CMK (cell line): ENCODE data around the gene LEMD2.

ENCODE experiments used
- DNase-seq: peaks from one replicate; pipeline ENCODE4 v3.0.0-alpha.2; 2010; ENCODE audit warnings: low read depth

LEMD2 gene

DNA sequence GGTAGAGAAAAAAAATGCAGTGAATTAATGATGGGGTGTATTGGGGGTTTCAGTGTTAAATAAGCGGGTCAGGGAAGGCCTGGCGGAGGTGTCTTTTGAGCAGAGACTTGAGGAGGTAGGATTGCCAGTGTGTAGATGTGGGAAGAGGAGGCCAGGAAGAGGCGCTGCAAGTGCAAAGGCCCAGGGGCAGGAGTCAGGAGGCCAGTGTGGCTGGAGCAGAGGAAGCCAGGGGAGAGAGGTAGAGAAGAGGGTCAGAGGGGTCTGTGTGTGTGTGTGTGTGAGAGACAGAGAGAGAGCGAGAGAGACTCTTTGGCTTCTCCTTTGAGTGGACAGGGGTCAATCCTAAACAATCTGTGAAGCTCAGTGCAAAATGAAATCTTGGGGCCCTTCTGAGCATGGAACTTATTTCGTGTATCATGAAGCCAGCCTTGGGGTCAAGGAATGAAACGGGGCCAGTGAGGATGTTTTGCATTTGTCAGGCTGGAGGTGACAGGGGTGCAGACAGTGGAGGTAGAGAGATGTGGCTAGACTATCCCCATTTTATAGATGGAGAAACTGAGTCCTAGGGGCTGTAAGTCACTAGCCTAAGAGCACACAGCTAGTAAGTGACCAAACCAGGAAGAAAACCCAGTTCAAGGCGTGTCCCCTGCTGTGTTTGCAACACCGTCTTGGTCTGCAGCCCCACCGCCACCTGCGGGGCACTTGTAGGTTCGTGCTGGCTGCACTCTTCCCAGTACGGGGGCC, 32.5 kb downstream of the LEMD2 start:
- no peak for DNase-seq

- no peak for DNase-seq
Measured at GRCh38 chr6:33755070-33755869, 33.7 kb downstream of the LEMD2 start.

- no peak for DNase-seq
Measured at GRCh38 chr6:33754222-33754621, 34.7 kb downstream of the LEMD2 start.

- DNase-seq: no peak
Measured at GRCh38 chr6:33752646-33753015, 36.3 kb downstream of the LEMD2 start.

DNA sequence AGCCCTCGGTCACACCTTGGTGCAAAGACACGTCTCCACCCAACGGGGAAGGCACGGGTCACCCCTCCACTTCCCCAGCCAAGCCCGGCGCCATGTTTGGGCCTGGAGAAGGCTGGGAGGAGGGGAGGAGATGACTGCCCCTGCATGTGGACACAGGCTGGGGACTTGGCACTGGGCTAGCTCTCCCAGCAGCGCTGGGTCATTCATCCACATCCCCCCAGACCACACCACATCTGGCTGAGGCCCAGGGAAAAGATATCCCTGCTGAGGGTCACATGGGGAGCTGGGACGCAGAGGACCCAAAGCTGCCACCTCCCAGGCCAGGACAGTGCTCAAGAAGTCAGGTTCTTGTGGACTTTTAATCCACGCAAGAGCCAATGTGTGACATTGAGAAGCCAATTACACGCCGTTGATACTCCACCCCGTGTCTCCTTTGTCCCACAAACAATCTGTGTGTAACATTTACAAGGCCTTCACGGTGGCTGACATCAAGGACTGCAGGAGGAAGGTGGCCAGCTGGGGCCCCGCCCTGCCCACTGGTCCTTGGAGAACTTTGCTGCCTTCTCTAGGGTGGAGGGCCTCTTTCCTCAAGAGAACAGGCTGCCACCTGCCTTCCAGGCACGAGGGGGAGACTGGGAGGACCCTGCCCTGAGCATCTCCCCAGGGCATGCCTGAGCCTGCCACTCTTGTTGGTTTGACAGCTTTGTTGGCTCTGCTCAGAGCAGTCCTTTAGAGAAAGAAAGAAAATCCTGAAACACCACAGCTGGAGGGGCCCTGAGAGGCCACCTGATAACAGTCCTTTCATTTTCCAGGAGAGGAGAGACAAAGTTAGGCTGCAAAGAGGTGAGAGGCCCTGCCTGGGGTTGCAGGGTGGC, 36.9 kb downstream of the LEMD2 start:
- no peak for DNase-seq

- no peak for DNase-seq
Measured at GRCh38 chr6:33750244-33750991, 38.5 kb downstream of the LEMD2 start.

DNA sequence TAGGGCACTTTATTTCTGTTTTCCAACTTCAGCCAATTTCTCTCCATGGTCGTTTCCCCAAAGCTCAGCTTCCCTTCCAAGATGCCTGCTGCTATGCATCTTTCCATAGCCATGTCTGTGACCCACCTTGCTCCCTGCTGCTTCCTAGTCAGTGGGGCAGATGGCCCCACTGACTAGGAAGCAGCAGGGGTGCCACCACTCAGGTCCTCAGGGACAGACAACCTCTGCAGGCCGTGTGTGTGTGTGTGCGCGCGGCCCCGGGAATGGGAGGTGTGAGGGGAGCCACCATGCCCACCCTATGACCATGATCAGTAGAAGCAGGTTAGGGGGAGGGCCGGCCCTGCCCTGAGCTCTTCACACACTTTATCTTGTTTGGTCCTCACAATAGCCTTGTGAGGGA, 39.5 kb downstream of the LEMD2 start:
- DNase-seq: no peak

DNA sequence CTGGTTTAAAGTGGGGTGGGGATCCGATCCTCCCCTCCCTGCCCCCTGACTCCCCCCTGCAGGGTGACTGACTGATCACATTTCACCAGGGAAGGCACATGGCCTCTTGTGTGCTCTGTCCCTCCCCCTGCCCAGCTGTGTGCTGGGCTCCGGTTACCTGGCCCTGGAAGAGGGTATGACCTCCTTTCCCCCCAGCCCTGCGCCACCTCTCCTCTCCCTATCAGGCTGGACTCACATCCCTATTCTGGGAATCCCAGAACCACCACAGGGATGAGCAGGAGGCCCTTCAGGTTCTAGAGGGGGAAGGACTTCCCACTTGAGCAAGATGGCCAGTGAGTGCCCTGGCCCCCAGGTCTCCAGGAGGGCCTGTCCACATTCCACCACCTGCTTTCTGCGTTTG, 40.1 kb downstream of the LEMD2 start:
- DNase-seq: no peak

DNA sequence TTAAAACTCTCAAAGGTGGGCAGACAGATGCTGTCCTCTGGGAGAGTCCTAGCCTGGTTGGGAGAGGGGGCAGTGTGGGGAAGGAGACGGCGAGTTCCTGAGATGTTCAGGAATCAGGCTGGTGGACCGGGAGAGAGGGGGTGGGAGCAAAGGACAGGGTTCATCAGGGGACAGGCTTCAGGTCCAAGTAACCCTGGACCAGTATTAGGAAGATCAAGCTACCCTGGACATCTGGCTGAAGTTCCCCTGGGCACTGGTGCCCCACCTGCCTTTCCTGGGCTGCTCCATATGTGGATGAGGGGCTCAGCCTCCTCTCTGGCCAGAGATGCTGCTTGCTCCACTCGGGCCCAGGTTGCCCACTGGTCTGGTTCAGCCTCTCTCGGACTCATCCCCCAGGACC, 41.1 kb downstream of the LEMD2 start:
- no peak for DNase-seq

- no peak for DNase-seq
Measured at GRCh38 chr6:33746651-33747100, 42.3 kb downstream of the LEMD2 start, which contains the start of gene IP6K3. Gene IP6K3 (minus strand): TSS chr6:33746905. CDS start chr6:33735476, 11,429 bp downstream.

DNA sequence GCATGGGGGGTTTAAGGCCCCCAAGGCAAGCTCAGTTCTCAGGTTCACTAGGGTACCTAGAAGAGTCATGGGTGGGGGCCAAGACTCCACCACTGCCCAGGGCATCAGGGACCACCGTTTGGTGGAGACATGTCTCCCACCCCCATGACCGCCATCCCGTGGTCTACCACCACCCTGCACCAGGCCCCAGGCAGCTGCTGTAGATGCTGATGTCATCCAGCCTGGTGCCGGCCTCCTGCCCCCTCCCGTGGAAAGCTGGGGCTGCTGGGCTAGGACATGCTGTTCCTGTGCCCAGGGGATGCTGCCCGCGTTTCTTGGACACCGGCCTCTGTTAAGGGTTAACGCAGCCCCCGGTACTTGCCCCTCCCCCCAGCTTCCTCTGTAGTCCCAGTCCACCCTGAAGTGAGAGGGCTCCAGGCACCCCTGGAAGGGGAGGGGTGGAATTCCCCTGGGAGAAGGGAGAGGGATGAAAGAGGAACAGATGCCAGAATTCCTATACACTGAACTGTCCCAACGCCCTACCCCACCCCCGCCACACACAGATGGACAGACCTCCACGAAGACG, 42.8 kb downstream of the LEMD2 start:
- no peak for DNase-seq

DNA sequence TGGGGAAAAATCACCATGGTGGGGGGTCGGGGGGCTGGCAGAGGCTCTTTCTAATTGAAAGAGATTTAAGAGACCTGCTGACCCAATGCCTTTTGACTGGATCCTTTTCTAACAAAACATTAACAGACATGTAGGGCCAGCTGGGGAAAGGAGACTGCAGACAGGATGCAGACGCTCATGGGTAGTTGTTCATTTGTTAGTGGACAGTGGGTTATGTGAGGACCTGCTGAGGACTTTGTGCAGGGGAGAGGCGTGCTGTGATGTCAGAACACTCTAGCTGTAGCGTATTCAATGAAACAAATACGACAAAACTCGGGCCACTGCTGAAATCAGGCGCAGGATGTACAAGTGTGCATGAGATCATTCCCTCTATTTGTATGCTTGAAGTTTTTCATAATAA, 43.4 kb downstream of the LEMD2 start:
- DNase-seq: no peak

GRCh38 chr6:33744895-33745546, 43.9 kb downstream of the LEMD2 start:
- no peak for DNase-seq

DNA sequence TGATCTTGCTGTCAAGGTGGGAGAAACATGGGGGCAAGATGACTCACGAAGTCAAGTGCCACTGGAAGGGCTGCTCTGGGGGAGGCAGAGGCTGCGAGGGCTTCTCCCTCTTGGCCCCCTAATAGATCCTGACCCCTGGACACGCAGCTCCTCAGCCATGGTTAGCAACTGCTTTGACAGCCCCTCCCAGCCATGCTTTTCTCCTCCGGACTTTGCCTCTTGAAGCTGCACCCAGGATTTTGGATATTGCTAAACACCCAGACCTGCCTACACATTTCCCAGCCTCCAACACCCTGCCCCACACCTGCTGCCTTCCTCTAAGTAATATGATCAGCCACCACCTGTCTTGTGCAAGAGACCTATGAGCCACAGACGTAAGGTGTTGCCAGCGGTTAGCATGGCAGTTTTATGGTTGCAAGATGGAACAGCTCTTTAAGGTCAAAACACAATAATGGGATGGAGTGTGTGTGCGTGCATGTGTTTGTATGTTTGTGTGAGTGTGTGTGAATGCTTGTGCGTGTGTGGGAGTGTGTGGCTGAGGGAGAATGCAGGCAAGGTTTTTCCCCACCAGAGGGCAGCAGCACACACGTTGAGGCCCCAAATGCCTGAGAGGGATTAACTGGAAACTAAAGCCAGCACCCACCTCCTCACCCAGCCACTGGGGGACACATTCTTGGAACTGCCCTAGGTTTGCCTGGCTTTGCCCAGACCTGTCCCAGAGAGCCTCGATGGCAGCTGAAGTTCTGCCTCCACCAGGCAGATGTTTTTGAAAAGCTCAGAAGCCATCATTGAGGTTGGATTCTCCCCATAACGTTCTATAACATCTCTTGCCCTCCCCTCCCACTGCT, 44.7 kb downstream of the LEMD2 start:
- DNase-seq: peak; percentile 52

DNA sequence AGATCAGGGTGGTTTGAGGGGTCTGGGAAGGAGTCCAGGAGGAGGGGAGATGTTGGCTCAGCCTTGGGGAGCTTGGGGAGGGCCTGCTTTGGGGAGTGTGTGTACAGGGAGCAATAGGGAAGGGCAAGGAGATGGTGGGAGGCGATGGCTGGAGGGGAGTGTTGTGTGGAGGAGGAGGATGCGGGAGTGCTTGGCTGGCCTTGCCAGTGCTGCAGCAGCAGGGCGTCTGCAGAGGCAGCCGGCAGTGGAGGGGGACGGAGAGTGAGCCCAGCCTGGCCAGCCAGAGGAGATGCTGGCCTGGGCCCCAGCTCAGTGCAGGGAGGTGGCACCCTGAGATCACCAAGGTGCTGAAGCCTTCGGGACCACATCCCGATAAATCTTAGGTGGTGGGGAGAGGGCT, 46.1 kb downstream of the LEMD2 start:
- no peak for DNase-seq

GRCh38 chr6:33742092-33742491, 46.8 kb downstream of the LEMD2 start:
- no peak for DNase-seq

- no peak for DNase-seq
Measured at GRCh38 chr6:33740794-33741193, 48.1 kb downstream of the LEMD2 start.

DNA sequence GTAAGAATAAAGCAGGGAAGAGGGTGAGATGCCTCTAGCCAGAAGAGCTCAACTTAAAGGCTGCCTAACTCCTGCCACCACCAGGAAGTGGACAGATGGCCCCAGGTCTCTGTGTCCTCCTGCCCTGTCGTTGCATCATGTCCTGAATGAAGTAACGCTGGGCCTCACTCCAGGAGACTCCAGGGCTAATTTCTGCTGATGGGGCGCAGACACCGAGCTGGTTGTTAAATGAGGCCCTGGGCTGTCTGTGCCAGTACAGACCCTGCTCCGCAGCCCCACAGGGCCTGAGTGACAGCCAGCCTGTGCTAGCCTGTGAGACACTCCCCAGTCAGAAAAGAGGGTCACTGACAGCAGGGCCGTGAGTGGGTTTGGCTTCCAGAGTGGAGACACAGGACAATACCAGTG, 48.7 kb downstream of the LEMD2 start:
- DNase-seq: no peak

- no peak for DNase-seq
Measured at GRCh38 chr6:33739571-33739970, 49.4 kb downstream of the LEMD2 start.

DNA sequence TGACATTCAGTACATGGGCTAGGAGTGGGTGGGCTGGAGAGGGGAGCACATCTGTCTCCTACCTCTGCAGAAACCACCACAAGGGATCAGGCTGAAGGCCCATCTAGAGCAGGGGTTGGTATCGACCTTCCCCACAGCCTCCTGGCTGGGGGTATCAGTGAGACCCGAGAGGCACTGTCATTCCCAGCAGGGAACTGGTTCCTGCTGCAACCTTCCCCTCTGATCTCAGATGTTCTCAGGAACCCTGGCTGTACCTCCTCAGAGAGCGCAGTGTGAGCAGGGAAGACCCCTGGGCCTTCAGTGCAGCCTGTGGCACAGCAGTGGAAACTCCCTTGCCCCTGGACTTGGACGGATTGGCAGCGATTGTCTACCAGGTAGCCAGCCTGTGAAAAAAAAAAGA, 50.1 kb downstream of the LEMD2 start:
- DNase-seq: no peak
